Urinary bladder (tissue), 4 donors: ENCODE measurements around the gene IST1. TPM values are rescaled to one million over a fixed set of nuclear protein-coding genes. Genes with fewer than 3 reads are reported as not detected.
A peak's percentile ranks its signal among the peaks of the same experiment; 100 is the strongest.
"Not testable (repeated sequence)": the region's sequence is repeated elsewhere in the genome, so short reads cannot be mapped to it uniquely, and the experiment has no call there.

Experiments
- DNase-seq: peaks from one replicate; pipeline ENCODE4 v3.0.0-alpha.2; 2015; ENCODE audit errors: extremely low spot score
- H3K27ac ChIP-seq: one replicate; pipeline ENCODE4 v1.5.1; 2013; ENCODE audit warnings: low read depth, mild to moderate bottlenecking, moderate library complexity
- H3K36me3 ChIP-seq: one replicate; pipeline ENCODE4 v1.6.1; 2013; ENCODE audit warnings: mild to moderate bottlenecking, moderate library complexity; ENCODE audit not compliant: insufficient read depth
- H3K4me1 ChIP-seq: one replicate; pipeline ENCODE4 v1.6.1; 2013; ENCODE audit warnings: mild to moderate bottlenecking, moderate library complexity; ENCODE audit not compliant: insufficient read depth
- H3K4me3 ChIP-seq: one replicate; pipeline ENCODE4 v1.5.1; 2013; ENCODE audit warnings: low read depth, low read length
- WGBS: extraction: QIAGEN DNeasy Blood & Tissue Kit; methylation state at CpG from one replicate; pipeline ENCODE4 v1.1.7; 2013; 5-methylcytosine and 5-hydroxymethylcytosine counted together
- polyA plus RNA-seq: library from polyadenylated mRNA; stranded (reverse); fragments of 200-250 nt; gene quantifications from one replicate; pipeline ENCODE4 v1.2.3, GENCODE V29; 2013
- total RNA-seq: library from RNA; depleted of rRNA; stranded (reverse); fragments of >200 nt; gene quantifications from one replicate; pipeline ENCODE4 v1.2.3, GENCODE V29; 2014
- donor health status: healthy with polysubstance abuse.
- donor health status: healthy.

The IST1 gene
- total and polyA plus RNA-seq, 2 donors = 137 to 183 TPM

- no peak for DNase-seq
- 93% methylated on average over 3 of the region's 3 CpGs for WGBS
- Histone ChIP-seq H3K27ac (no peak overlapping the region), H3K36me3 (no peaks in the 10 kb centered on the region), H3K4me1 (no peaks in the 10 kb centered on the region), H3K4me3 (no peak overlapping the region)
Observed at GRCh38 chr16:71889147-71889546, 6.2 kb upstream of the IST1 start.

DNA sequence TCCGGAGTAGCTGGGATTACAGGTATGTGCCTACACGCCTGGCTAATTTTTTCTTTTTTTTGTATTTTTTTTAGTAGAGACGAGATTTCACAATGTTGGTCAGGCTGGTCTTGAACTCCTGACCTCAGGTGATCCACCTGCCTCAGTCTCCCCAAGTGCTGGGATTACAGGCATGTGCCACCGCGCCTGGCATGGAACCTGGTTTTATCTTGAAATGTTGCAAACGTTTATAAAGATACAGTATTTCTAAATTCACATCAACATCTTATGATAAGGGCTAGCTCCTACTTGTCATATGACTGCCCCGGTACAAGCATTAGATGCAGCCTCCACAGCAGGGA lies 1.5 kb upstream of the IST1 start:
- peaks cover 1% of the 10 kb centered on the region for H3K4me1 ChIP-seq
- peak overlapping the region; percentile 86 for H3K27ac ChIP-seq
- peaks cover 1% of the 10 kb centered on the region for H3K36me3 ChIP-seq
- no peak for DNase-seq
- 34% methylated on average over 7 of the region's 7 CpGs for WGBS
- peak overlapping the region; percentile 60 for H3K4me3 ChIP-seq

- Histone ChIP-seq H3K27ac (peak overlapping the region; percentile 86), H3K36me3 (peaks cover 1% of the 10 kb centered on the region), H3K4me3 (peak overlapping the region; percentile 60), H3K4me1 (peaks cover 1% of the 10 kb centered on the region)
- under 1% methylated on average over 31 of the region's 31 CpGs for WGBS
- DNase-seq = no peak
Observed at GRCh38 chr16:71894229-71894920, 956 bp upstream of the IST1 start.

DNA sequence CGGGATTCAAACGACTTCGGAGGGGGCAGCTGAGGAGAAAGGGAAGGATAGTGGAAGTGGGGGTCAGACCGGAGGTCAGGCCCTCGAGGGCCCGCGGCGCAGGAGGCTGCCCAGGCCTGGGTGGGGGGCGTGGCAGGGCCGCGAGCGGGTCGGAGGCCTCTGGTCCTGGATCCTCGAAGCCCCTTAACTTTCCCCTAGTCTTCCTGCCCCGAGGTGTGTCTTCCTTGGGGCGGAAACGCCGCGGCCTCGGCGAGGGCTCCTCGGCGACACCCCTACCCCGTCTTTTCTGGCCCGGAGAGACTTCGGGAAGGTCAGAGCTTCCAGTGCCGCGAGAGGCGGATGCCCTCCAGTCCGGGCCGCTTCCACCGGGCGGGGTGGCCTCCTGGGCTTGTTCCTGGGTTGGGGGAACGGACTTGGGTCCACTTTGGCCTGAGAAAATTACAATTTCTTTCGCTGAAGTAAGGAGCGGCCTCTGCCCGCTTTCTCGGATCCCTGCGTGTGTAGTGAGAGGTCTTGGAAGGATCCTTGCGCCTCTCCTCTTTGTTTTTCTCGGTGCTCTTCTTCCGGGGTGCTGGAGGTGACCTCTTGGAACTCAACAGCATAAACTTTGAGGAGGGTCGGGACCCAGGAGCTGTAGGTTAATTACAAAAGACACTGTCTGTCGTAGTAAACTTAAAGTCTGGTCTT lies 491 bp downstream of the IST1 start:
- Histone ChIP-seq H3K36me3 (peaks cover 1% of the 10 kb centered on the region), H3K27ac (peak overlapping the region; percentile 99), H3K4me3 (peak overlapping the region; percentile 60), H3K4me1 (peaks cover 1% of the 10 kb centered on the region)
- under 1% methylated on average over 44 of the region's 44 CpGs for WGBS
- no peak for DNase-seq

- DNase-seq = no peak
- Histone ChIP-seq H3K4me3 (peak overlapping the region; percentile 60), H3K27ac (peak overlapping the region; percentile 38), H3K36me3 (peaks cover 1% of the 10 kb centered on the region), H3K4me1 (peaks cover 1% of the 10 kb centered on the region)
- WGBS = 66% methylated on average over 15 of the region's 15 CpGs
Observed at GRCh38 chr16:71896764-71897368, 1.5 kb downstream of the IST1 start.

DNA sequence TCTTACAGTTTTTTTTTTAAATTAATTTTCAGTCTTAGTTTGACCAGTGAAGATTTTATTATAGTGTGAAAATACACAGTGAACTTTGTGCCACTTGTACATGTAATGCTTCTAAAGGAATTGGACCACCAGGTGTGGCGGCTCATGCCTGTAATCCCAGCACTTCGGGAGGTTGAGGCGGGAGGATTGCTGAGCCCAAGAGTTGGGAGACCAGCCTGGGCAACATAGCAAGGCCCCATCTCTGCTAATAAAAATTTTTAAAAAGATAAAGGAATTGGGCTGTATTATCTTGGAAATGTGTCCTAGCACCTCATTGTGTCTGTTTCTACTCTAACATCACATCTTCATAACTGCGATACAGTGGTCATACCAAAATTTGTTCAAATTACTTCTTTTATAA lies 3.8 kb downstream of the IST1 start:
- peaks cover 1% of the 10 kb centered on the region for H3K36me3 ChIP-seq
- H3K4me3 ChIP-seq = no peak overlapping the region
- 95% methylated on average over 4 of the region's 4 CpGs for WGBS
- peaks cover 1% of the 10 kb centered on the region for H3K4me1 ChIP-seq
- DNase-seq = no peak
- H3K27ac ChIP-seq = no peak overlapping the region

GRCh38 chr16:71902656-71903365 lies 7.5 kb downstream of the IST1 start:
- no peaks in the 10 kb centered on the region for H3K4me1 ChIP-seq
- H3K36me3 ChIP-seq = no peaks in the 10 kb centered on the region
- no peak overlapping the region for H3K4me3 ChIP-seq
- H3K27ac ChIP-seq = no peak overlapping the region
- 92% methylated on average over 5 of the region's 5 CpGs for WGBS
- no peak for DNase-seq

GRCh38 chr16:71903608-71904007 lies 8.3 kb downstream of the IST1 start:
- H3K4me1 ChIP-seq = no peaks in the 10 kb centered on the region
- no peaks in the 10 kb centered on the region for H3K36me3 ChIP-seq
- H3K4me3 ChIP-seq = no peak overlapping the region
- WGBS = 91% methylated on average over 2 of the region's 2 CpGs
- no peak for DNase-seq
- H3K27ac ChIP-seq = no peak overlapping the region

GRCh38 chr16:71904239-71904638 lies 8.9 kb downstream of the IST1 start:
- WGBS = 88% methylated on average over 9 of the region's 9 CpGs
- no peak for DNase-seq
- no peaks in the 10 kb centered on the region for H3K36me3 ChIP-seq
- H3K4me3 ChIP-seq = no peak overlapping the region
- H3K27ac ChIP-seq = no peak overlapping the region
- no peaks in the 10 kb centered on the region for H3K4me1 ChIP-seq

DNA sequence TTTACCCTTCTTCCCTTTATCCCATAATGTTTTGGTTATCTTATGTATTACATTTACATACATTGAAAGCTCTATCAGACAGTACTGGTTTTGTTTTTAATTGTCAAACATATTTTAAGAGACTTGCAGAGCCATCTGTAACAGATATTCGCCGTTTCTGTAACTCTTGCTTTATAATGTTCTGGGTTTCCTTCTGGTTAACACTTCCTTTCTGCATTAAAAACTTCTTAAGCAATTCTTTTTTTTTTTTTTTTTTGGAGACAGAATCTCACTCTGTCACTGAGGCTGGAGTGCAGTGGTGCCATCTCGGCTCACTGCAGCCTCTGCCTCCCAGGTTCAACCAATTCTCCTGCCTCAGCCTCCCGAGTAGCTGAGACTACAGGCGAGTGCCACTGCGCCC lies 10.4 kb downstream of the IST1 start:
- H3K4me1 ChIP-seq, DNase-seq, H3K36me3 ChIP-seq, H3K27ac ChIP-seq, H3K4me3 ChIP-seq: not testable (repeated sequence)
- 86% methylated on average over 6 of the region's 6 CpGs for WGBS

DNA sequence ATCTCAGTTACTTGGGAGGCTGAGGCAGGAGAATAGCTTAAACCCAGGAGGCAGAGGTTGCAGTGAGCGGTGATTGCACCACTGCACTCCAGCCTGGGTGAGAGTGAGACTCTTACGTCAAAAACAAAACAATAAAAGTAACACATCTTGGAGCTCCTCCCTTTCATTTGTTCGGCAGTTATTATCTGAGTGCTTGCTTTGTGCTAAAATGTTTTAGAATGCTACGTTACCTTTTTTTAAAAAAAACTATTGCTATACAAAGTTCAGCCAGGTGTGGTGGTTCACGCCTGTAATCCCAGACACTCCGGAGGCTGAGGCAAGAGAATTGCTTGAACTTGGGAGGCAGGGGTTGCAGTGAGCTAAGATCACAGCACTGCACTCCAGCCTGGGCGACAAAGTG lies 15.8 kb downstream of the IST1 start:
- WGBS = 91% methylated on average over 7 of the region's 7 CpGs
- Histone ChIP-seq H3K36me3 (no peaks in the 10 kb centered on the region), H3K4me3 (no peak overlapping the region), H3K27ac (no peak overlapping the region), H3K4me1 (no peaks in the 10 kb centered on the region)
- DNase-seq = no peak

DNA sequence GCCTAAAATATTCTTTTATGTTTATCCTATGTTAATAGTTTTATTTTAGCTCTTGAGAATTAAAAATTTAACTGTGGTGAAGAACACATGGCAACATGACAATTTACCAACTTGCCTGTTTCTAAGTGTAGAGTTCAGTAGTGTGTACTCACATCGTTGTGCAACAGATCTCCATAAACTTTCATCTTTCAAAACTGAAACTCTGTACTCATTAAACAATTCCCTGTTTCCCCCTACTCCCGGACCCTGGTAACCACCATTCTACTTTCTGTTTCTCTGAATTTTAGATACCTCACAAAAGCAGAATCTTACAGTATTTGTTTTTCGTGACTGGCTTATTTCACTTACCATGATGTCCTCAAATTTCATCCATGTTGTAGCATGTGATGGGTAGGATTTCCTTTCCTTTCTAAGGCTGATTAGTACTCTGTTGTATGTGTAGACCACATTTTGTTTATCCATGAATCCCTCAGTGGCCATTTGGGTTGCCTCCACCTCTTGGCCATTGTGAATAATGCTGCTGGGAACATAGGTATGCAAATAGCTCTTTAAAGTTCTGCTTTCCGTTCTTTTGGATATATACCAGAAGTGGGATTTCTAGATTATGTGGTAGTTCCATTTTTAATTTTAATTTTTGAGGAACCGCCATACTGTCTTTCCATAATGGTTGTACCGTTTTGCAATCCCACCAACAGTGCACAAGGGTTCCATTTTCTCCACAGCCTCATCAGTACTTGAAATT lies 17.4 kb downstream of the IST1 start:
- 87% methylated on average over 6 of the region's 6 CpGs for WGBS
- no peak overlapping the region for H3K27ac ChIP-seq
- DNase-seq = no peak
- peaks cover 3% of the 10 kb centered on the region for H3K36me3 ChIP-seq
- H3K4me1 ChIP-seq = no peaks in the 10 kb centered on the region
- H3K4me3 ChIP-seq = no peak overlapping the region

DNA sequence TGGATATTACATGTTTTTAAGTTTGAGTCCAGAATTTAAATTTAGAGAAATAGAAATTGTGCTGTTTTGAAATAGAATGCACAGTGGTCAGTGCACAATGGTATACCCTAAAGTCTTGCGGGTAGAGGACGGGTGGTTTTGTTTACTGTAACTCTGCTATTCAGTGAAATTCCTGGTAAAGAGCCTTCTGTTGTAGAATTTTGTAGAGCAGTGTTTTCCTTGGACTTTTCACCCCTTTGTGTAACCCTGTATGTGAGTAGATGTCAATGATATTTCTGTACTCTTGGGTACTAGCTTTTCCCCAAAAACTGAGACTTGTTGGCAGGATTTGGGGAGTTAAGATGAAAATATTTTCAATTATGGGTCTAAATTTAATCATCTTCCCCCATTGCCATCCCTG lies 19.5 kb downstream of the IST1 start:
- no peak overlapping the region for H3K27ac ChIP-seq
- no peak overlapping the region for H3K4me3 ChIP-seq
- DNase-seq = no peak
- H3K4me1 ChIP-seq = no peaks in the 10 kb centered on the region
- WGBS = 70% methylated on average over 2 of the region's 2 CpGs
- H3K36me3 ChIP-seq = peaks cover 5% of the 10 kb centered on the region
